Transverse colon (tissue), 4 donors: ENCODE measurements around the gene LINGO1. TPM values are rescaled to one million over a fixed set of nuclear protein-coding genes. Genes with fewer than 3 reads are reported as not detected.

Experiments
- DNase-seq: peaks from one replicate; pipeline ENCODE4 v3.0.0-alpha.2; 2019
- H3K27ac ChIP-seq, 4 donors: fragments of 200-600 bp; sonication (generic); 2 replicates each; pipeline ENCODE4 v1.5.1; 2016 to 2018; ENCODE audit warnings: inconsistent platforms in 4 of 4
- H3K27me3 ChIP-seq: fragments of 200-600 bp; sonication (generic); 2 replicates; pipeline ENCODE4 v1.5.1; 2017; ENCODE audit warnings: inconsistent platforms
- H3K36me3 ChIP-seq, 4 donors: fragments of 200-600 bp; sonication (generic); 2 replicates each; pipeline ENCODE4 v1.5.1; 2017 to 2019; ENCODE audit warnings: inconsistent platforms in 4 of 4
- H3K4me1 ChIP-seq, 4 donors: fragments of 200-600 bp; sonication (generic); 2 replicates each; pipeline ENCODE4 v1.5.1; 2017 to 2020; ENCODE audit warnings: inconsistent platforms in 4 of 4
- H3K4me3 ChIP-seq, 4 donors: fragments of 200-600 bp; sonication (generic); 1 replicate in 1 of 4; 2 replicates in 3 of 4; pipeline versions ENCODE4 v1.5.1 to v1.6.1; 2017 to 2019; ENCODE audit warnings: inconsistent platforms in 4 of 4
- H3K9me3 ChIP-seq, 2 donors: fragments of 200-600 bp; sonication (generic); 2 replicates each; pipeline ENCODE4 v1.5.1; 2017 to 2019; ENCODE audit warnings: inconsistent platforms in 2 of 2
- CTCF ChIP-seq, 5 experiments: fragments of 200-600 bp in 3 of 5; fragments of 450-650 bp in 2 of 5; sonication (generic) in 3 of 5; IDR thresholded peaks; 1 replicate in 2 of 5; 2 replicates in 3 of 5; pipeline ENCODE4 v1.5.1; 2016 to 2017; ENCODE audit warnings: antibody characterized with exemption in 5 of 5, inconsistent platforms in 3 of 5, mild to moderate bottlenecking in 2 of 5, moderate library complexity in 1 of 5
- EP300 ChIP-seq: sonication (generic); formaldehyde crosslinking; IDR thresholded peaks from one replicate; pipeline ENCODE4 v1.6.1; 2017; ENCODE audit warnings: antibody characterized with exemption, low read depth
- POLR2A ChIP-seq: fragments of 450-650 bp; IDR thresholded peaks from one replicate; pipeline ENCODE4 v1.6.1; 2016; ENCODE audit warnings: antibody characterized with exemption, mild to moderate bottlenecking, moderate library complexity
- POLR2AphosphoS5 ChIP-seq, 3 donors: sonication (generic); formaldehyde crosslinking; IDR thresholded peaks; one replicate each; pipeline ENCODE4 v1.6.1; 2016; ENCODE audit warnings: antibody characterized with exemption in 3 of 3
- WGBS, 2 donors: methylation state at CpG; one replicate each; pipeline ENCODE4 v1.1.5; 2018; ENCODE audit warnings: low coverage in 1 of 2; 5-methylcytosine and 5-hydroxymethylcytosine counted together
- in situ Hi-C, 4 donors: fragments of 200-750 bp; cut with MboI; loops; one replicate each; pipeline versions ENCODE4 v1.15.0 to v1.15.1; 2017; ENCODE audit warnings: low sequenced_read_pairs in 3 of 4, low pct_ligation_motif_present in 1 of 4, low pct_unique_long_range_greater_than_20kb in 1 of 4
- intact Hi-C: fragments of 100-400 bp; cut with DNase I; formaldehyde crosslinking; loops from one replicate; pipeline ENCODE4 v1.15.1; 2023; ENCODE audit warnings: low total_unique reads
- total RNA-seq, 4 donors: library from RNA; depleted of rRNA; stranded (reverse); fragments of >200 nt; gene quantifications; one replicate each; pipeline ENCODE4 v1.1.0, GENCODE V29; 2016

The LINGO1 gene
- total RNA-seq, 4 donors from 2014 or later: 0.27 to 0.95 TPM; not detected in 2

DNA sequence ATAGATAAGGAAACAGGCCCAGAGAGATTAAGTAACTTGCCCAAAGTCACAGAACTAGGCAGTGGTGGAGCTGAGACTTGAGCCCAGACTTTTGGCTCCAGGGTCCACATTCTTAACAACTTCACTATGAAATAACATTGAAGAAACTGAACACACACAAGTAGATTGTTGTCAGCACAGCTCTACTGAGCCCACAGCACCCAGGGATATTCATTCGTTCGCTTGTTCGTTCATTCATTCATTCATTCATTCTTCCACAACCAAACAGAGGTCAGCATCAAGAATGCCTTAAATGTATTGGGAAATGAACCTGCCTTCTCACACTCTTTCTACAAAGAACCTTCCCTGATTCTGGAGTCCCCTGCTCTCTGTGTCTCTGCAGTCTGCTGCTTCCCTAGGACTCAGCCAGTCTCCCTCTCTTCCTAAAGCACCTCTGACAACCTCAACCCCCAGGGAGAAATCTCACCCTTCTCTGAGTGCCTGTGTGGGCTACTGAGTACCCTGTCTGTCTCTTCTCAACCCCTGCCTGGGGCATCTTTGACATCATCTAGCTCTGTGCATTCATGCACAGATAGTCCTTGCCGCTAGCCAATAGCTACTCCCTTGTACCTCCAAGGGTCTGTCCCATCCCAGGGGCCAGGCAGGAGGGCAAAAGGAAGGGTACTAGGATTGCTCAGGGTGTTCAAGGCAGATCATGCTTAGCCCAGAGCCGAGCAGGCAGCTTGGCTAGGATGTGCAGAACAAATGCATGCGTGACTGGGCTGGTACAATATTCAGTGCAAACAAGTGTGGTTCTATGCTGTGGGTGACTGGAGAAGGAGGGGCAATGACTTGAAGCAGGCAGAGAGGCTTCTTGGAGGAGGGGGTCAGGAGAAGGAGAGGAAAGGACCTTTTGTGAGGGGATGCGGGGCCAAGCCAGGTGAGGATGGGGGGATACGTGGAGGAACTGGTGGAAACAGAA, 3.4 kb downstream of the LINGO1 start:
- no peaks in the 10 kb centered on the region for H3K36me3 ChIP-seq
- H3K27ac ChIP-seq: no peak overlapping the region
- in situ Hi-C loops: loop anchor here in 2 of 4 donors (25.0 kb wide), 1 partner anchor 183 kb away; no protein-coding TSS in a partner anchor
- H3K9me3 ChIP-seq: no peaks in the 10 kb centered on the region
- H3K4me1 ChIP-seq: peaks cover 7 to 23% (median 17%) of the 10 kb centered on the region in 4 donors
- no peak for DNase-seq
- TF ChIP-seq CTCF (IDR thresholded peaks at IDR 0.05) (no peak), EP300 (no peak), POLR2A (no peak)
- H3K27me3 ChIP-seq: peaks cover 45% of the 10 kb centered on the region
- WGBS, 2 donors: 76 to 77% methylated on average over 5 to 8 of the region's 8 CpGs
- intact Hi-C loops: no loop called here
- H3K4me3 ChIP-seq: no peak overlapping the region

- peaks cover 4 to 12% (median 9%) of the 10 kb centered on the region in 4 donors for H3K4me1 ChIP-seq
- TF ChIP-seq POLR2AphosphoS5 (IDR thresholded peaks at IDR 0.05) (no peak), EP300 (no peak), CTCF (IDR thresholded peaks at IDR 0.05) (no peak), POLR2A (no peak)
- peaks cover 36% of the 10 kb centered on the region for H3K27me3 ChIP-seq
- intact Hi-C loops: no loop called here
- H3K9me3 ChIP-seq: no peaks in the 10 kb centered on the region
- H3K4me3 ChIP-seq: no peak overlapping the region
- no peak for DNase-seq
- H3K36me3 ChIP-seq: no peaks in the 10 kb centered on the region
- WGBS, 2 donors: 91% methylated on average over 2 of the region's 2 CpGs; no CpG with 5 or more reads in 1 of the 2 donors
- H3K27ac ChIP-seq: no peak overlapping the region
- in situ Hi-C loops: loop anchor here in 2 of 4 donors (25.0 kb wide), 1 partner anchor 184 kb away; no protein-coding TSS in a partner anchor
Measured at GRCh38 chr15:77628010-77628409, 4.7 kb downstream of the LINGO1 start.

DNA sequence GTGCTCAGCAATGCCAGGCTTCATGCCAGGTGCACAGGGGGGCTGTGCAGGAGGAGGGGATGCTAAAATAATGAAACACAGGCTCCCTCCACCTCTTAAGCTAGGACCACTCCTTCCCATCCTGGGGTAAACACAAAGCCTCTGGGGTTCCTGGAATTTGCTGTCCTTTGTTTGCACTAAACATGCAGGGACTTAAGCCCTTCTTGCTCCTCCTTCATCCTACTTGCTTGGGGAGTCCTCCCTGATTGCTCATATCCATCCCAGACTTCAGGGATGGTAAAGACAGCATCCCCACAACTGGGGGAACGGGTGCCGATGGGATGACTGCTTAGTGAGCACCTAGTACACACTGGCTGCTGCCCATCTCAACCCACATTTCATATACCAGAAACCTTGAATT, 5.1 kb downstream of the LINGO1 start:
- Histone ChIP-seq H3K27ac (no peak overlapping the region), H3K4me1 (peaks cover 3 to 9% (median 6%) of the 10 kb centered on the region in 4 donors), H3K4me3 (no peak overlapping the region), H3K36me3 (no peaks in the 10 kb centered on the region), H3K27me3 (peaks cover 32% of the 10 kb centered on the region), H3K9me3 (no peaks in the 10 kb centered on the region)
- DNase-seq: no peak
- TF ChIP-seq EP300 (no peak), CTCF (IDR thresholded peaks at IDR 0.05) (no peak), POLR2AphosphoS5 (IDR thresholded peaks at IDR 0.05) (no peak), POLR2A (no peak)
- in situ Hi-C loops (loop anchor here in 2 of 4 donors (25.0 kb wide), 1 partner anchor 185 kb away; no protein-coding TSS in a partner anchor), intact Hi-C loops (no loop called here)
- 96% methylated on average over 2 of the region's 2 CpGs; no CpG with 5 or more reads in 1 of the 2 donors for WGBS, 2 donors

GRCh38 chr15:77627067-77627466, 5.6 kb downstream of the LINGO1 start:
- no peak overlapping the region for H3K27ac ChIP-seq
- no peaks in the 10 kb centered on the region for H3K36me3 ChIP-seq
- no peak for TF ChIP-seq EP300
- no peak for TF ChIP-seq POLR2AphosphoS5 (IDR thresholded peaks at IDR 0.05)
- no peak for TF ChIP-seq CTCF (IDR thresholded peaks at IDR 0.05)
- no peak for TF ChIP-seq POLR2A
- in situ Hi-C loops: loop anchor here in 2 of 4 donors (25.0 kb wide), 1 partner anchor 185 kb away; no protein-coding TSS in a partner anchor
- peaks cover 2 to 7% (median 4%) of the 10 kb centered on the region in 4 donors for H3K4me1 ChIP-seq
- no peak for DNase-seq
- no peak overlapping the region for H3K4me3 ChIP-seq
- no peaks in the 10 kb centered on the region for H3K9me3 ChIP-seq
- intact Hi-C loops: no loop called here
- peaks cover 29% of the 10 kb centered on the region for H3K27me3 ChIP-seq
- 84% methylated on average over 9 of the region's 12 CpGs; no CpG with 5 or more reads in 1 of the 2 donors for WGBS, 2 donors
